Measurements from ENCODE around the gene SCRT2. TPM values are rescaled to one million over a fixed set of nuclear protein-coding genes. Genes with fewer than 3 reads are reported as not detected.

Gene SCRT2
- total and polyA plus RNA-seq, 2 of the 8 experiments (the other 6 are each of a cell fraction or from before 2014, with no cell fraction given), result 0.12 to 0.34 TPM

GRCh38 chr20:664576-664975, 11.0 kb downstream of the SCRT2 start (continued):
- no peak for TF ChIP-seq SIN3A (conservative IDR thresholded peaks at IDR 0.05 in 1 of 2, IDR thresholded peaks at IDR 0.05 in 1 of 2; ENCODE audit: low read depth in 1 of 2, low read length in 2 of 2)
- TF ChIP-seq CBX8 (IDR thresholded peaks at IDR 0.05; ENCODE audit: borderline replicate concordance, low read depth, low read length), result no peak
- TF ChIP-seq SP2 (IDR thresholded peaks at IDR 0.05; ENCODE audit: low read length), result no peak
- TF ChIP-seq EGR1 (IDR thresholded peaks at IDR 0.05; ENCODE audit: borderline replicate concordance, low read depth, low read length), result no peak
